ENCODE measurements around the gene RRH.
A peak's percentile ranks its signal among the peaks of the same experiment; 100 is the strongest.
"Not testable (repeated sequence)": the region's sequence is repeated elsewhere in the genome, so short reads cannot be mapped to it uniquely, and the experiment has no call there.

RRH gene, protein sequence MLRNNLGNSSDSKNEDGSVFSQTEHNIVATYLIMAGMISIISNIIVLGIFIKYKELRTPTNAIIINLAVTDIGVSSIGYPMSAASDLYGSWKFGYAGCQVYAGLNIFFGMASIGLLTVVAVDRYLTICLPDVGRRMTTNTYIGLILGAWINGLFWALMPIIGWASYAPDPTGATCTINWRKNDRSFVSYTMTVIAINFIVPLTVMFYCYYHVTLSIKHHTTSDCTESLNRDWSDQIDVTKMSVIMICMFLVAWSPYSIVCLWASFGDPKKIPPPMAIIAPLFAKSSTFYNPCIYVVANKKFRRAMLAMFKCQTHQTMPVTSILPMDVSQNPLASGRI

GRCh38 chr4:109827672-109828071, at the start of gene RRH:
Gene RRH (plus strand): TSS chr4:109827972. CDS start chr4:109828028, 56 bp downstream.
- no peak for DNase-seq

GRCh38 chr4:109782092-109782491, 45.7 kb upstream of the RRH start:
- not testable (repeated sequence) for DNase-seq

DNA sequence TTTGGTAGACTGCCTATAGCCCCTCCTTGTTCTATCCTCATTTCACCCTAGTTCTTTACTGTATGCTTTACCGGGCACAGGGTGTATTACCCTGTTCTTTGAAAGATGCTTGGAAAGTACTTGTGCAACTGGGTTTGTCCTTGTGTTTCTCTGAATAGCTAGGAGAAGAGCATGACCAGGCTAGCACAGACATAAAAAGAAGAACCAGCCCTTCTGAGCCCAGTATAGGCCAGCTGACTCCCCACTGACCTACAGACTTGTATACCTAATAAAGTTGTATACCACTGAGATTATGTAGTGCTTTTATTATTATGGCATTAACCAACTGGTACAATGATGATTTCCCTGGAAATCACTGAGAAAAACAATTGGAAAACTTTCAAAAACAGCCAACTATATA, 40.9 kb upstream of the RRH start:
- DNase-seq = no peak

GRCh38 chr4:109787807-109788206, 40.0 kb upstream of the RRH start:
- no peak for DNase-seq

- no peak for DNase-seq
Observed at GRCh38 chr4:109795059-109795458, 32.7 kb upstream of the RRH start.

GRCh38 chr4:109798866-109799265, 28.9 kb upstream of the RRH start:
- no peak for DNase-seq

DNA sequence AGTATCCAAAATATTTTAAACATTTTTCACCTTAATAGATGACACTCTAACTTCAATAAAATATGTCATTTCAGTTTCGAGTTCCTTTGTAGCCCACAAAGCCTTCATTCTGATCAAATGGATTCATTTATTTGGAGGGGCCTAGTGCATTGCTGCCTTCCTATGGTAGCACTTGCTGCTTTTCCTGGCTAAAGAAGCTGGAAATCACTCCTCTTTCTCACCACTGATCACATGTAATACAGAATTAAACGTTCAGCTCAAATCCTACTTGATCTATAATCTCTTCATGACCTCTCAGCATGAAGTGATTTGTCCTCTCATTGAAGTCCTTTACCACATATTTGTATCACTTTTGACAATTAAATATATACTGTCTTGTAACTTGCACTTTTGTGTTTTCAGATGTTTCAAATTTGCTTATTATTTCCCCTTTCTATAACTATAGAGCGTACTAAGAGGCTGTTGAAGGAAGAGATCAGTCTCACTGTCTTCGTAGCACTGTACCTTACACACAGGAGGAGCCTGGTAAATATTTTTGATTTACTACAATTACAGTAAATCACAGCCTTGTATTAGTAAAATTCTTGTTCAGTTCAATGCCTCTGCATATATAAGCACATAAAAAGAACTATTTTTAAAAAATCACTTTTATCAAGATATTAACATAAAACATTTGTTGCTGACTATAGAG, 26.5 kb upstream of the RRH start:
- DNase-seq = no peak

GRCh38 chr4:109801895-109802319, 25.9 kb upstream of the RRH start, which contains the start of gene CFI:
Gene CFI (minus strand): TSS chr4:109801999. CDS start chr4:109801971, 28 bp downstream.
- DNase-seq = no peak

- DNase-seq = peak in 4 of 56 donors; percentile 0 to 6 (median 1)
Observed at GRCh38 chr4:109803924-109804571, 23.7 kb upstream of the RRH start.

GRCh38 chr4:109809655-109810054, 18.1 kb upstream of the RRH start:
- no peak for DNase-seq

DNA sequence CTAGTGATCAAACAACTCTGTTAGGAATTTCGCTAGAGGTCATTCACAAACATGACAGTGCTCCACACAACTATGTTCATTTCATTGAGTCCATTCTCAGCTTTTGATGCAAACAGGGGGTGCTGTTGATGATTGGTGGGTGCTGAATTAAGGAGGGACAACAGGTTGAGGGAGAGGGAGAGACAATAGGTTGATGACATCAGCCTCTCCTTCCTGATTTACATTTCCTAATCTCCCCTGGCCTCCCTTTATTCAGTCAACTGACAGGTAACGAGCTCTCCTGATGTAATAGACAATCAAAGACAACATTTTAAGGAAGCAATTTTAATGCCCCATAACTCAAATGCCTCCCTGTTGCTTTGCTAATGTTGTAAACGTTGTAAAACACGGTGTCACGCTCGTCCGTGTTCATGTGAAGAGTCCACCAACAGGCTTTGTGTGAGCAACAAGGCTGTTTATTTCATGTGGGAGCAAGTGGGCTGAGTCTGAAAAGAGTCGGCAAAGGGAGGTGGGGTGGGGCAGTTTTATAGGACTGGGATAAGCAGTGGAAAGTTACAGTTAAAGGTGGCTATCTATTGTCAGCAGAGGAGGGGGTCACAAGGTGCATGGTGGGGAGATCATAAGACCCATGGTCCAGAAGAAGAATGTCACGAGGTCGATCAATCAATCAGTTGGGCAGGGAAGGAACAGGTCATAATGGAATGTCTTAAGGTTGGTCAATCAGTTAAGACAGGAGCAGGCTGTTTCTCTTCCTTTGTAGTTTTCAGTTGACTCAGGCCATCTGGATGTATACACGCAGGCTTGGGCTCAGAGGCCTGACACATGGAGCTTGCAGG, 17.0 kb upstream of the RRH start:
- no peak for DNase-seq

DNA sequence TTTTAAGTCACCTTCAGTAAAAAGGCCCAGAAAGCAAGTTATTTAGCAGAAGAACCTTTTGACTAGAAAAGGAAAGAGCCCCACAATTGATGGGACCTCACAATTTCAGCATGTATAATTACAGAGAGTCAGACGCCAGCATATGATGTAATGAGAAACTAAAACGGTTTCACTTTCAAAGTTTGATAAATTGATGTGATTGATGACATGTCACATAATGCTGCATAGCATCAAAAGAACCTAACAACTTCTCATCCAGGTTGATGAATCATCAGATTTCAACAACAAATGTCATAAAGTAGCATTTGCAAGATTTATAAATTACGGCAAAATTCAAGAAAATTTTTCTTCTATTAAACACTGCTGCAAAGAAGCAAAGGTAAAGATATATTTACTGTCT, 16.1 kb upstream of the RRH start:
- no peak for DNase-seq

DNA sequence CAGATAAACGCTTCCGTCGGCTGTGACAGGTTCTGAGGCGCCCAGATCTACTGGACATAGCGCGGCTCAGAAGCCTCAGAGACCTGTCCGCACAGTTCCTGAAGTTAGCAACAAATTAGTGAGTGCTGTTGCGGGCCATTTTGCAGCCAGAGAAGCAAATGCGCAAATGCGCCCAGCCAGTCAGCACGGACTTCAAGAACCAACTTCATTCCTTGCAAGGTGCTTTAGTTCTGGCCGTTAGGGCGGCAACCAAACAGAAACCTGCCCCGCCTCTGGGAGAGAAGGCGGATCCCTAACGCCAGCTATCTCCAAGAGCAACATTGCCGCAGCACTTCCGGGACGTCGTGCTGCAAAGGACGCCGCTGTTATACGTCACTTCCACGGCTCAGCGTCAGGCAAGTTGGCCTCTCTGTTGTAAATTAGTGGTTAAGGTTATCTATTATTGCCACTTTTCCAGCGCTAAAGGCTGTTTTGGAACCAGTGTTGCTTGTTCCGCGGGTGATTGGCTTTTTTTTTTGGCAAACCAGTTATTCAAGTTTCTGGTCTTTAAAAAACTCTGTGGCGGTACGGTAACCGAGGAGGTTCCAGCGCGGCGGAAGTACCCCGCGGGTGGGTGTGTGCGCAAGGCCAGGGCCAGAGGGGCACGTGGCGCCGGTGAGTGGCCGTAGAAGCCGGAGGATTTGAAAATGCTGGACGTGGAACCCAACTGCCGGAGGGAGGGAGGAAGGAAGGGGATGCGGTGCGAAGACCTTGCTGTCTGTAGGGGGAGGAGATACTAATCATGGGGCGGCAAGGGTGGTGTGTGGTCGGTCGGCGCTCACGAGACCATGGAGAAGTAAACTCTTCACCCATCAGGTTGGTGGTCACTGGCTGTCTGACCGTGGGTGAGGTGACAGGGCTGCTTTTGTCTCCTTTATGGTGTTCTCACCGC, 12.4 kb upstream of the RRH start, which contains the start of gene GAR1:
Gene GAR1 (plus strand): TSS at position 612 of the 931 bp plus-strand sequence. CDS start 403 bp downstream, outside the sequence.
- DNase-seq = peak; percentile 19 to 93 (median 80)

DNA sequence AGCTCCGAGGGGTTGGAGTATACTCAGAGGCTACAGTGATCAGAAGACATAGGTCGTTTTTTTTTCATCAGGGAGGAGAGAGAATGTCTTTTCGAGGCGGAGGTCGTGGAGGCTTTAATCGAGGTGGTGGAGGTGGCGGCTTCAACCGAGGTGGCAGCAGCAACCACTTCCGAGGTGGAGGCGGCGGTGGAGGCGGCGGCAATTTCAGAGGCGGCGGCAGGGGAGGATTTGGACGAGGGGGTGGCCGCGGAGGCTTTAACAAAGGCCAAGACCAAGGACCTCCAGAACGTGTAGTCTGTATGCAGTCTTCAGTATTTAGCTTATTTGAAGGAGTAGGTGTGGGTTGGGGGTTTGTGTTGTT, 11.7 kb upstream of the RRH start:
- peak in 2 of 56 donors; percentile 2 to 35 for DNase-seq

DNA sequence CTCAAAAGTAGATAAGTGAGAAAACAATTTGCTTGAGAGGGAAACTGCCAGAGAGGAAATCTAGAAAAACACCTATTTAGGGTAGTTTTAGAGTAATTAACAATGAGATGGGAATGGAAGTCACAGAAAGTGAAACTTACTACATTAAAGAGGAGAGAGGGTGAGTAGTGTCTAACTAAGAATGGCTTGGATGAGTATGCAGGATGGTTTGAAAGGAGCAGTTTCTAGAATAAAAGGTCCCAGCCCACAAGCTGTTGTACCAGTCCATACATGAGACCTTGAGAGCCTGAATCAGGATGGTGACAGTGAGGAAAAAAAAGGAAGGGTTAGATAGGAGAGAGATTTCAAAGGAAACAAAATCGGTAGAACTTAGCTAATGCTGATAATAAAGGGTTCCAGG, 10.9 kb upstream of the RRH start:
- DNase-seq = no peak

GRCh38 chr4:109818268-109818667, 9.5 kb upstream of the RRH start:
- DNase-seq = no peak

- DNase-seq = peak in 17 of 56 donors; percentile 1 to 46 (median 4)
Observed at GRCh38 chr4:109820563-109820962, 7.2 kb upstream of the RRH start.

GRCh38 chr4:109821185-109821584, 6.6 kb upstream of the RRH start:
- DNase-seq = no peak

GRCh38 chr4:109826719-109827118, 1.1 kb upstream of the RRH start:
- DNase-seq = no peak

- no peak for DNase-seq
Observed at GRCh38 chr4:109833756-109834155, 6.0 kb downstream of the RRH start.

Data from nucleus accumbens (tissue), 56 donors.